Measurements from ENCODE around the gene HS3ST5.

Gene HS3ST5

GRCh38 chr6:114171473-114171872 lies 171.3 kb downstream of the HS3ST5 start:
- DNase-seq (ENCODE audit: low read depth): no peak
- H3K4me3 ChIP-seq (ENCODE audit: low read depth, low read length): no peak overlapping the region
- no peak for TF ChIP-seq CTCF (IDR thresholded peaks at IDR 0.05; ENCODE audit: insufficient read depth, low read depth, low read length, missing control alignments)

GRCh38 chr6:114170958-114171387 lies 171.8 kb downstream of the HS3ST5 start:
- DNase-seq (ENCODE audit: low read depth): no peak
- H3K4me3 ChIP-seq (ENCODE audit: low read depth, low read length): no peak overlapping the region
- TF ChIP-seq CTCF (IDR thresholded peaks at IDR 0.05; ENCODE audit: insufficient read depth, low read depth, low read length, missing control alignments): no peak

GRCh38 chr6:114170372-114170771 lies 172.5 kb downstream of the HS3ST5 start:
- no peak for TF ChIP-seq CTCF (IDR thresholded peaks at IDR 0.05; ENCODE audit: insufficient read depth, low read depth, low read length, missing control alignments)
- H3K4me3 ChIP-seq (ENCODE audit: low read depth, low read length): no peak overlapping the region
- no peak for DNase-seq (ENCODE audit: low read depth)

- H3K4me3 ChIP-seq (ENCODE audit: low read depth, low read length): no peak overlapping the region
- TF ChIP-seq CTCF (IDR thresholded peaks at IDR 0.05; ENCODE audit: insufficient read depth, low read depth, low read length, missing control alignments): no peak
- DNase-seq (ENCODE audit: low read depth): no peak
Observed at GRCh38 chr6:114169763-114170162, 173.1 kb downstream of the HS3ST5 start.

- DNase-seq (ENCODE audit: low read depth): no peak
- no peak for TF ChIP-seq CTCF (IDR thresholded peaks at IDR 0.05; ENCODE audit: insufficient read depth, low read depth, low read length, missing control alignments)
- no peak overlapping the region for H3K4me3 ChIP-seq (ENCODE audit: low read depth, low read length)
Observed at GRCh38 chr6:114167583-114168576, 174.9 kb downstream of the HS3ST5 start.

GRCh38 chr6:114164207-114164606 lies 178.6 kb downstream of the HS3ST5 start:
- no peak overlapping the region for H3K4me3 ChIP-seq (ENCODE audit: low read depth, low read length)

More at GRCh38 chr6:114164207-114164606, 178.6 kb downstream of the HS3ST5 start:
- TF ChIP-seq CTCF (IDR thresholded peaks at IDR 0.05; ENCODE audit: insufficient read depth, low read depth, low read length, missing control alignments): no peak
- DNase-seq (ENCODE audit: low read depth): no peak

Data from GM12865 (cell line).